DOHH2 (cell line): ENCODE results near the gene PTRHD1.

Experiments used
- H3F3A ChIP-seq: fragments of 200-600 bp; sonication (generic), shearing (Covaris generic); 2 replicates; pipeline ENCODE4 v1.6.0; 2016; ENCODE audit warnings: antibody characterized with exemption, mild to moderate bottlenecking; ENCODE audit not compliant: control insufficient read depth, insufficient read depth
- H3K27ac ChIP-seq: fragments of 200-600 bp; sonication (generic); 2 replicates; pipeline ENCODE4 v1.5.1; 2014; ENCODE audit warnings: low read depth, mild to moderate bottlenecking, low read length, moderate library complexity
- H3K27me3 ChIP-seq: fragments of 200-600 bp; sonication (generic); 2 replicates; pipeline ENCODE4 v1.6.1; 2014; ENCODE audit warnings: mild to moderate bottlenecking, low read length, mixed read lengths; ENCODE audit not compliant: control insufficient read depth
- H3K36me3 ChIP-seq: fragments of 200-600 bp; sonication (generic); 2 replicates; pipeline ENCODE4 v1.6.1; 2014; ENCODE audit warnings: mild to moderate bottlenecking, low read length, moderate library complexity, mixed read lengths; ENCODE audit not compliant: control insufficient read depth
- H3K4me1 ChIP-seq: fragments of 200-600 bp; sonication (generic); 2 replicates; pipeline ENCODE4 v1.6.1; 2014; ENCODE audit warnings: mild to moderate bottlenecking, low read length, mixed read lengths; ENCODE audit not compliant: control insufficient read depth
- H3K4me2 ChIP-seq: fragments of 200-600 bp; sonication (generic); 2 replicates; pipeline ENCODE4 v1.6.0; 2014; ENCODE audit warnings: mild to moderate bottlenecking, low read length, moderate library complexity
- H3K4me3 ChIP-seq: fragments of 200-600 bp; sonication (generic); 2 replicates; pipeline ENCODE4 v1.5.1; 2014; ENCODE audit warnings: mild to moderate bottlenecking, low read length, mixed read lengths
- H3K79me2 ChIP-seq: fragments of 200-600 bp; sonication (generic); 2 replicates; pipeline ENCODE4 v1.6.1; 2014; ENCODE audit warnings: mild to moderate bottlenecking, low read length, mixed read lengths; ENCODE audit not compliant: control insufficient read depth
- H3K9me2 ChIP-seq: fragments of 200-600 bp; sonication (generic); replicated peaks from 2 replicates; pipeline ENCODE4 v1.6.1; 2014; ENCODE audit warnings: mild to moderate bottlenecking, low read length, mixed read lengths; ENCODE audit not compliant: control insufficient read depth
- H3K9me3 ChIP-seq: fragments of 200-600 bp; sonication (generic); 2 replicates; pipeline ENCODE4 v1.6.1; 2014; ENCODE audit warnings: antibody characterized with exemption, low read length, mixed read lengths; ENCODE audit not compliant: control insufficient read depth, insufficient read depth
- H4K20me1 ChIP-seq: fragments of 200-600 bp; sonication (generic); 2 replicates; pipeline ENCODE4 v1.6.0; 2014; ENCODE audit warnings: low read depth, mild to moderate bottlenecking, antibody characterized with exemption, low read length, moderate library complexity; ENCODE audit not compliant: control insufficient read depth, insufficient read depth
- CTCF ChIP-seq: fragments of 200-600 bp; sonication (generic); IDR thresholded peaks from one replicate; pipeline ENCODE4 v1.5.1; 2014; ENCODE audit warnings: antibody characterized with exemption, mild to moderate bottlenecking, low read depth, low read length; ENCODE audit not compliant: poor library complexity, severe bottlenecking
- EZH2phosphoT487 ChIP-seq: fragments of 200-600 bp; sonication (generic); IDR thresholded peaks from 2 replicates; pipeline ENCODE4 v1.6.1; 2017; ENCODE audit warnings: borderline replicate concordance, mild to moderate bottlenecking, antibody characterized with exemption, low read length, moderate library complexity, mixed read lengths

The PTRHD1 gene

DNA sequence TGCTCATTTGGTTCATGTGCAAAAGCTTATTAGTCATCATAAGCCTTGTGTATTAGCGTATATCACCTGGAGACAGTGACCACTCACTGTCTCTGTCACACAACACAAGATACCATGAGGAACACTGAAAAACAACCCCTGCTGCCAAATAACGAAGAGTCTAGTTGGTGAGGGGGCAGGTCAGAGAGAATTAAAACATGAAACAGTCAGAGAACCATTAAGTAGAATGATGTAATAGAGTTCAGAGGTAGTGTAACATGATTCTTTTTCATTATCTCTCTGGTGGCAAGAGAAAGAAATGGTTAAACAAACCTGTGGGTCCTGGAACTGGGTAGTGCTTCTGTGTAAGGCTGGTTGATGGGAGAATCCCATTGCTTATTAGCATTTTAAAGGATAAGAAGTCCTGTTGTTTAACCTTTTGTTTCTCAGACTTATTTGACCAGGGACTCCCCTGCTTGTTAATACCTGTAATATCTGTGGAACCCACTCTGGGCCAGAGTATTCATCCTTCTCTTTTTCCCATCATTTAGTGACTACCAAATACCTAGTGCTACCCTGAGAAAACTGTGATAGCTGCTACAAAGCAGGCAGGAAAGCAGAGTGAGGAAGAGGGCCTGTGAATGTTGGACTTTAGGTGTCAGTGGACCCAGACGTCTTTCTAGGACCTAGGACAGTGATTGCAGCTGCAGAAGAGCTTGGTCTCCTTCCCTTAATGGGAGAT is 38.0 kb downstream of the PTRHD1 start:
- Histone ChIP-seq H3K4me1 (no peaks in the 10 kb centered on the region), H3K27ac (no peak overlapping the region)

GRCh38 chr2:24749069-24749691 is 44.0 kb downstream of the PTRHD1 start:
- Histone ChIP-seq H3K27me3 (no peaks in the 10 kb centered on the region), H4K20me1 (no peaks in the 10 kb centered on the region), H3K27ac (no peak overlapping the region), H3K4me3 (no peak overlapping the region), H3K9me2 (no peaks in the 10 kb centered on the region; the same call in 1 of the 2 replicates), H3K4me1 (peaks cover 6% of the 10 kb centered on the region), H3K36me3 (no peaks in the 10 kb centered on the region), H3K4me2 (no peak overlapping the region), H3K79me2 (no peaks in the 10 kb centered on the region), H3K9me3 (no peaks in the 10 kb centered on the region), H3F3A (no peaks in the 10 kb centered on the region)
- TF ChIP-seq EZH2phosphoT487, result no peak
- no peak for TF ChIP-seq CTCF

More for the DNA sequence above, 38.0 kb downstream of the PTRHD1 start:
- Histone ChIP-seq H3K4me2 (no peak overlapping the region), H4K20me1 (no peaks in the 10 kb centered on the region), H3K4me3 (no peak overlapping the region), H3K36me3 (no peaks in the 10 kb centered on the region), H3F3A (no peaks in the 10 kb centered on the region), H3K79me2 (no peaks in the 10 kb centered on the region), H3K27me3 (no peaks in the 10 kb centered on the region), H3K9me3 (no peaks in the 10 kb centered on the region), H3K9me2 (no peaks in the 10 kb centered on the region; the same call in 1 of the 2 replicates)
- TF ChIP-seq EZH2phosphoT487, result no peak

DNA sequence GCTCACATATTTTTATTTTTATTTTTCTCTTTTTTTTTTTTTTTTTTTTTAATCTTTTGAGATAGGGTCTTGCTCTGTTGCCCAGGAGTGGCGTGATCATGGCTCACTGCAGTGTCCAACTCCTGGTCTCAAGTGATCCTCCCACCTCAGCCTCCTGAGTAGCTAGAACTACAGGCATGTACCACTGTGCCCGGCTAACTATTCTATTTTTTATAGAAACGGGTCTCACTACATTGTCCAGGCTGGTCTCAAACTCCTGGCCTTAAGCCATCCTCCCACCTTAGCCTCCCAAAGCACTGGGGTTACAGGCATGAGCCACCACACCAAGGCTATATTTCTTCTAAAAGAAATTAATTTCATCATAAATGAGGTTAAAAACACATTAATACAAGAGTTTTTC is 45.9 kb downstream of the PTRHD1 start:
- Histone ChIP-seq H3K27me3 (no peaks in the 10 kb centered on the region), H3K36me3 (no peaks in the 10 kb centered on the region), H3K9me3 (no peaks in the 10 kb centered on the region), H4K20me1 (no peaks in the 10 kb centered on the region), H3K27ac (no peak overlapping the region), H3F3A (no peaks in the 10 kb centered on the region), H3K4me1 (peaks cover 6% of the 10 kb centered on the region), H3K4me2 (no peak overlapping the region), H3K79me2 (no peaks in the 10 kb centered on the region), H3K9me2 (no peaks in the 10 kb centered on the region), H3K4me3 (no peak overlapping the region)
- TF ChIP-seq EZH2phosphoT487 (no peak), CTCF (no peak)

DNA sequence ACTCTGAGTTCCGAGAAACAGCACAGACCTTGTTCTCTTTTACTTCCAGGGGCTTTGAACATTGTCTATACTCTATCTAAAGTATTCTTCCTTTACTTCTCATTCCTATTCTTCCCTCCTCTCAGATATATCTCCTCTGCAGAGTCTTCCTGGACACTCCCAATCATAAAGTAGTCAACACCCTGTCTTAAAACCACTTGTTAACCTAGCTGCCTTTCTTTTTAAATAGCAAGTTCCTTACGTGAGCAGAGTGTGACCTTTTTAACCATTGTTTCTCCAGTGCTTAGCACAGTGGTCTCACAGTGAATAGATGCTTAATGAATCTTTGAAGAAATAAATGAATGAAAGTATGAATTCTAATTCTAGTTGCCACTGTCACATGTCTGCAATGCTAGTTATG is 47.4 kb downstream of the PTRHD1 start:
- Histone ChIP-seq H3K9me3 (no peaks in the 10 kb centered on the region), H3K36me3 (no peaks in the 10 kb centered on the region), H3K4me3 (no peak overlapping the region), H3K27me3 (no peaks in the 10 kb centered on the region), H3K4me1 (peaks cover 6% of the 10 kb centered on the region), H4K20me1 (no peaks in the 10 kb centered on the region), H3K27ac (no peak overlapping the region), H3F3A (no peaks in the 10 kb centered on the region), H3K9me2 (no peaks in the 10 kb centered on the region), H3K4me2 (no peak overlapping the region), H3K79me2 (no peaks in the 10 kb centered on the region)
- TF ChIP-seq CTCF, result no peak
